NCI-H1048 (cell line): ENCODE data around the gene CHMP6.

Experiments used
- DNase-seq: peaks from one replicate; lab custom pipeline; 2025; lab: John Stamatoyannopoulos, UW

Gene CHMP6

GRCh38 chr17:80992077-80992947 lies 671 bp downstream of the CHMP6 start:
- no peak for DNase-seq

GRCh38 chr17:80992948-80993624 lies 1.4 kb downstream of the CHMP6 start:
- no peak for DNase-seq

GRCh38 chr17:80995131-80995530 lies 3.5 kb downstream of the CHMP6 start:
- DNase-seq: no peak

- DNase-seq: no peak
Measured at GRCh38 chr17:80996422-80997305, 5.0 kb downstream of the CHMP6 start.

GRCh38 chr17:80997424-80998117 lies 5.9 kb downstream of the CHMP6 start:
- DNase-seq: no peak

- DNase-seq: no peak
Measured at GRCh38 chr17:80998118-80998747, 6.6 kb downstream of the CHMP6 start.

- DNase-seq: no peak
Measured at GRCh38 chr17:80998748-80999535, 7.3 kb downstream of the CHMP6 start.

GRCh38 chr17:80999536-81000333 lies 8.1 kb downstream of the CHMP6 start:
- no peak for DNase-seq

- DNase-seq: no peak
Measured at GRCh38 chr17:81000334-81000630, 8.6 kb downstream of the CHMP6 start.

GRCh38 chr17:81000631-81001357 lies 9.2 kb downstream of the CHMP6 start:
- no peak for DNase-seq

- no peak for DNase-seq
Measured at GRCh38 chr17:81002013-81002384, 10.4 kb downstream of the CHMP6 start.

GRCh38 chr17:81002409-81003361 lies 11.0 kb downstream of the CHMP6 start:
- no peak for DNase-seq

- no peak for DNase-seq
Measured at GRCh38 chr17:81003711-81004475, 12.3 kb downstream of the CHMP6 start.

GRCh38 chr17:81006891-81007290 lies 15.2 kb downstream of the CHMP6 start:
- no peak for DNase-seq

GRCh38 chr17:81008140-81008539 lies 16.5 kb downstream of the CHMP6 start:
- DNase-seq: no peak

GRCh38 chr17:81009136-81009535 lies 17.5 kb downstream of the CHMP6 start:
- no peak for DNase-seq

GRCh38 chr17:81010935-81011334 lies 19.3 kb downstream of the CHMP6 start:
- DNase-seq: no peak
